HEK293T (cell line): ENCODE data around the gene THSD7B.

Experiments
- CTCF ChIA-PET: fragments of 350-600 bp; formaldehyde crosslinking; extraction: SDS; loops from one replicate; lab custom pipeline; 2021; ENCODE audit warnings: antibody characterized with exemption, inconsistent platforms; lab: Yijun Ruan, JAX
- POLR2A ChIA-PET: fragments of 350-600 bp; formaldehyde crosslinking; extraction: SDS; loops from one replicate; lab custom pipeline; 2020; ENCODE audit warnings: antibody characterized with exemption, inconsistent platforms; lab: Yijun Ruan, JAX
- DNase-seq: peaks from one replicate; pipeline ENCODE4 v3.0.0; 2012; ENCODE audit warnings: mixed read lengths; ENCODE audit errors: extremely low spot score
- ARNT ChIP-seq: fragments of 450-650 bp; IDR thresholded peaks from 2 replicates; pipeline ENCODE4 v1.6.1; 2017; ENCODE audit warnings: mild to moderate bottlenecking
- BHLHE40 ChIP-seq: fragments of 450-650 bp; IDR thresholded peaks from 2 replicates; pipeline ENCODE4 v1.6.1; 2016; ENCODE audit warnings: mild to moderate bottlenecking, moderate library complexity, borderline replicate concordance
- CTBP1 ChIP-seq: fragments of 450-650 bp; IDR thresholded peaks from 2 replicates; pipeline ENCODE4 v1.6.1; 2016; ENCODE audit warnings: borderline replicate concordance
- ELF4 ChIP-seq: fragments of 450-650 bp; IDR thresholded peaks from 2 replicates; pipeline ENCODE4 v1.6.1; 2017; ENCODE audit warnings: antibody characterized with exemption
- FOXA1 ChIP-seq: fragments of 450-650 bp; IDR thresholded peaks from 2 replicates; pipeline ENCODE4 v1.6.1; 2016; ENCODE audit warnings: mild to moderate bottlenecking
- FOXK2 ChIP-seq: fragments of 450-650 bp; IDR thresholded peaks from 2 replicates; pipeline ENCODE4 v1.6.1; 2016; ENCODE audit warnings: mild to moderate bottlenecking
- FOXM1 ChIP-seq: fragments of 450-650 bp; IDR thresholded peaks from 2 replicates; pipeline ENCODE4 v1.6.1; 2017; ENCODE audit warnings: mild to moderate bottlenecking, borderline replicate concordance
- HDGF ChIP-seq: fragments of 450-650 bp; IDR thresholded peaks from 2 replicates; pipeline ENCODE4 v1.6.1; 2017; ENCODE audit warnings: antibody characterized with exemption, borderline replicate concordance
- L3MBTL2 ChIP-seq: fragments of 450-650 bp; conservative IDR thresholded peaks from 2 replicates; pipeline ENCODE4 v1.6.1; 2016; ENCODE audit warnings: mild to moderate bottlenecking
- LEF1 ChIP-seq: fragments of 450-650 bp; IDR thresholded peaks from 2 replicates; pipeline ENCODE4 v1.6.1; 2017; ENCODE audit warnings: mild to moderate bottlenecking, borderline replicate concordance
- NFRKB ChIP-seq: fragments of 450-650 bp; IDR thresholded peaks from 2 replicates; pipeline ENCODE4 v1.6.1; 2016; ENCODE audit warnings: mild to moderate bottlenecking, moderate library complexity
- SP1 ChIP-seq: fragments of 450-650 bp; IDR thresholded peaks from 2 replicates; pipeline ENCODE4 v1.6.1; 2017
- SUZ12 ChIP-seq: fragments of 450-650 bp; IDR thresholded peaks from 2 replicates; pipeline ENCODE4 v1.6.1; 2016; ENCODE audit warnings: mild to moderate bottlenecking
- TARDBP ChIP-seq: fragments of 450-650 bp; IDR thresholded peaks from 2 replicates; pipeline ENCODE4 v1.6.1; 2016
- ZNF384 ChIP-seq: fragments of 450-650 bp; IDR thresholded peaks from 2 replicates; pipeline ENCODE4 v1.6.1; 2016
- TF ChIP-seq, protein P1 (sequence below): fragments of 450-650 bp; IDR thresholded peaks from 2 replicates; pipeline ENCODE4 v1.6.1; 2016

THSD7B gene

GRCh38 chr2:136796339-136796738, 31.0 kb downstream of the THSD7B start:
- no peak for TF ChIP-seq ELF4
- TF ChIP-seq LEF1 = no peak
- TF ChIP-seq, protein P1, sequence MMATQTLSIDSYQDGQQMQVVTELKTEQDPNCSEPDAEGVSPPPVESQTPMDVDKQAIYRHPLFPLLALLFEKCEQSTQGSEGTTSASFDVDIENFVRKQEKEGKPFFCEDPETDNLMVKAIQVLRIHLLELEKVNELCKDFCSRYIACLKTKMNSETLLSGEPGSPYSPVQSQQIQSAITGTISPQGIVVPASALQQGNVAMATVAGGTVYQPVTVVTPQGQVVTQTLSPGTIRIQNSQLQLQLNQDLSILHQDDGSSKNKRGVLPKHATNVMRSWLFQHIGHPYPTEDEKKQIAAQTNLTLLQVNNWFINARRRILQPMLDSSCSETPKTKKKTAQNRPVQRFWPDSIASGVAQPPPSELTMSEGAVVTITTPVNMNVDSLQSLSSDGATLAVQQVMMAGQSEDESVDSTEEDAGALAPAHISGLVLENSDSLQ = no peak
- CTCF ChIA-PET = no interaction called here
- no peak for DNase-seq
- POLR2A ChIA-PET = no interaction called here

- ChIA-PET POLR2A (no interaction called here), CTCF (no interaction called here)
- TF ChIP-seq, protein P1 = no peak
- TF ChIP-seq ZNF384 (no peak), ARNT (no peak), FOXM1 (no peak), TARDBP (no peak), SP1 (no peak), FOXA1 (no peak), ELF4 (no peak), L3MBTL2 (no peak), HDGF (no peak), CTBP1 (no peak), NFRKB (no peak), BHLHE40 (no peak), LEF1 (no peak), SUZ12 (no peak), FOXK2 (no peak)
- no peak for DNase-seq
Observed at GRCh38 chr2:136798766-136799165, 33.4 kb downstream of the THSD7B start.

GRCh38 chr2:136801661-136802060, 36.3 kb downstream of the THSD7B start:
- no peak for DNase-seq
- CTCF ChIA-PET = no interaction called here
- POLR2A ChIA-PET = no interaction called here
- no peak for TF ChIP-seq TARDBP
- TF ChIP-seq ZNF384 = no peak
- no peak for TF ChIP-seq HDGF
- TF ChIP-seq ARNT = no peak
- no peak for TF ChIP-seq CTBP1
- no peak for TF ChIP-seq NFRKB
- no peak for TF ChIP-seq L3MBTL2
- TF ChIP-seq LEF1 = no peak
- TF ChIP-seq ELF4 = no peak
- no peak for TF ChIP-seq FOXA1
- TF ChIP-seq SP1 = no peak
- no peak for TF ChIP-seq FOXM1
- TF ChIP-seq, protein P1 = no peak
- no peak for TF ChIP-seq SUZ12
- no peak for TF ChIP-seq FOXK2
- TF ChIP-seq BHLHE40 = no peak

DNA sequence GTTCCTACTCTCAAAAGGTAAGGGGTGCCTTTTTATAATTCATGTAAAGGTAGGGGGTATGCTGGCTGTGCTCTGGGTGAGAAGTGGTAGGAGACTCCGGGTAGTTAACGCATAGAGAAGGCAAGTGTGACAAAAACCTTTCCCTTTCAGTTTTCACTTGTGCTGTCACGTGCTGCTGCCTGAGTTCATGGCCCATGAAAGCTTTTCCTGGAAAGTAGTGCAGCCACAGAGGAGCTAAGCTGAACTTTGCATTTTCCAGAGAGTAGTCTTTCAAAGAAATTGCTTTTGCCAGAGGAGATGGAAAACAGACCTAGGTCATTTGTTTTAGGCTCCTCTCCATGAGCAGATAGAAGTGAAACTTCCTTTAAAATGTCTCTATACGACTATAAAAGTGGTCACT, 44.7 kb downstream of the THSD7B start:
- DNase-seq = no peak
- CTCF ChIA-PET = no interaction called here
- POLR2A ChIA-PET = no interaction called here
- TF ChIP-seq BHLHE40 = no peak
- TF ChIP-seq L3MBTL2 = no peak
- TF ChIP-seq NFRKB = no peak
- no peak for TF ChIP-seq TARDBP
- no peak for TF ChIP-seq FOXK2
- no peak for TF ChIP-seq ARNT
- no peak for TF ChIP-seq SUZ12
- TF ChIP-seq CTBP1 = no peak
- TF ChIP-seq FOXA1 = no peak
- no peak for TF ChIP-seq FOXM1
- no peak for TF ChIP-seq SP1
- TF ChIP-seq ELF4 = no peak
- TF ChIP-seq LEF1 = no peak
- no peak for TF ChIP-seq HDGF
- TF ChIP-seq, protein P1 = no peak
- no peak for TF ChIP-seq ZNF384

GRCh38 chr2:136818839-136819238, 53.5 kb downstream of the THSD7B start:
- no peak for DNase-seq
- CTCF ChIA-PET = no interaction called here
- TF ChIP-seq SP1 (no peak), TARDBP (no peak), LEF1 (no peak), NFRKB (no peak), ZNF384 (no peak), SUZ12 (no peak), HDGF (no peak), L3MBTL2 (no peak), FOXK2 (no peak), FOXA1 (no peak), CTBP1 (no peak), ARNT (no peak)
- TF ChIP-seq, protein P1 = no peak
- POLR2A ChIA-PET = no interaction called here
